Loucy (cell line): ENCODE measurements around the gene DTX1.

Experiments used
- H2AFZ ChIP-seq: fragments of 200-600 bp; sonication (generic); 2 replicates; pipeline ENCODE4 v1.6.0; 2016; ENCODE audit warnings: antibody characterized with exemption, mild to moderate bottlenecking, low read length, moderate library complexity
- H3F3A ChIP-seq: fragments of 200-600 bp; 2 replicates; pipeline ENCODE4 v1.6.0; 2016; ENCODE audit warnings: antibody characterized with exemption, low read depth, mild to moderate bottlenecking
- H3K27me3 ChIP-seq: fragments of 200-600 bp; sonication (generic); 2 replicates; pipeline ENCODE4 v1.6.1; 2014; ENCODE audit warnings: low read length, mild to moderate bottlenecking; ENCODE audit not compliant: insufficient read depth, poor library complexity, severe bottlenecking
- H3K36me3 ChIP-seq: fragments of 200-600 bp; sonication (generic); 2 replicates; pipeline ENCODE4 v1.6.1; 2016; ENCODE audit warnings: low read length; ENCODE audit not compliant: insufficient read depth
- H3K4me1 ChIP-seq: fragments of 200-600 bp; sonication (generic); 2 replicates; pipeline ENCODE4 v1.5.1; 2014; ENCODE audit warnings: low read length, mild to moderate bottlenecking; ENCODE audit not compliant: insufficient read depth, poor library complexity, severe bottlenecking
- H3K4me2 ChIP-seq: fragments of 200-600 bp; sonication (generic); 2 replicates; pipeline ENCODE4 v1.6.0; 2014; ENCODE audit warnings: antibody characterized with exemption, low read length, low read depth, mild to moderate bottlenecking; ENCODE audit not compliant: poor library complexity, severe bottlenecking
- H3K4me3 ChIP-seq: fragments of 200-600 bp; sonication (generic); 2 replicates; pipeline ENCODE4 v1.5.1; 2014; ENCODE audit warnings: low read length, mild to moderate bottlenecking, mixed read lengths; ENCODE audit not compliant: poor library complexity, severe bottlenecking
- H3K79me2 ChIP-seq: fragments of 200-600 bp; sonication (generic); 2 replicates; pipeline ENCODE4 v1.6.1; 2014; ENCODE audit warnings: low read length; ENCODE audit not compliant: insufficient read depth
- H3K9ac ChIP-seq: fragments of 200-600 bp; sonication (generic); 2 replicates; pipeline ENCODE4 v1.6.0; 2014; ENCODE audit warnings: mild to moderate bottlenecking, low read depth, low read length, moderate library complexity; ENCODE audit not compliant: poor library complexity, severe bottlenecking
- H3K9me2 ChIP-seq: fragments of 200-600 bp; sonication (generic); replicated peaks from 2 replicates; pipeline ENCODE4 v1.6.1; 2016; ENCODE audit warnings: low read depth, low read length, mixed read lengths
- H3K9me3 ChIP-seq: fragments of 200-600 bp; sonication (generic); 2 replicates; pipeline ENCODE4 v1.6.1; 2014; ENCODE audit warnings: mild to moderate bottlenecking, antibody characterized with exemption, low read length, low read depth; ENCODE audit not compliant: insufficient read depth
- H4K20me1 ChIP-seq: fragments of 200-600 bp; sonication (generic); 2 replicates; pipeline ENCODE4 v1.6.0; 2014; ENCODE audit warnings: antibody characterized with exemption, low read length, mild to moderate bottlenecking; ENCODE audit not compliant: insufficient read depth, poor library complexity, severe bottlenecking
- EZH2phosphoT487 ChIP-seq: fragments of 200-600 bp; IDR thresholded peaks from 2 replicates; pipeline ENCODE4 v1.6.1; 2018; ENCODE audit warnings: antibody characterized with exemption, mild to moderate bottlenecking, moderate library complexity, borderline replicate concordance
- TF ChIP-seq, protein P1 (sequence below): fragments of 200-600 bp; sonication (generic); conservative IDR thresholded peaks from 2 replicates; pipeline ENCODE4 v1.5.1; 2014; ENCODE audit warnings: mild to moderate bottlenecking, antibody characterized with exemption, low read length

Gene DTX1

DNA sequence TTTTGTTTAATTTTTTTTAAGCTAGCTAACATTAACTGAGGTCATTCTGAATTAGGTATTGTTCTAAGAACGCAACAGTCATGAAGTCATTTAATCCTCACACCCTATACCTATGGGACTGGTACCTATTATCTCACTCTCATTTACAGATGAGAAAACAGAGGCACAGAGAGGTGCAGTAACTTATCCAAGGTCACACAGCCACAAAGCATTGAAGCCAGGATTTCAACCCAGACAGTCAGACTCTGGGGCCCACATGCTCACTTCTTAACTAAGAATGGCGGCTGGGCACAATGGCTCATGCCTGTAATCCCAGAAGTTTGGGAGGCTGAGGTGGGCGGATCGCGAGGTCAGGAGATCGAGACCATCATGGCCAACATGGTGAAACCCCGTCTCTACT lies 15.0 kb upstream of the DTX1 start:
- Histone ChIP-seq H3K4me2 (no peak overlapping the region), H3K79me2 (no peaks in the 10 kb centered on the region), H3F3A (no peaks in the 10 kb centered on the region), H4K20me1 (no peaks in the 10 kb centered on the region), H3K27me3 (no peaks in the 10 kb centered on the region), H2AFZ (no peak overlapping the region), H3K9me2 (no peaks in the 10 kb centered on the region), H3K4me1 (no peaks in the 10 kb centered on the region), H3K9me3 (no peaks in the 10 kb centered on the region), H3K36me3 (no peaks in the 10 kb centered on the region), H3K4me3 (no peak overlapping the region), H3K9ac (no peak overlapping the region)
- no peak for TF ChIP-seq EZH2phosphoT487
- TF ChIP-seq, protein P1, sequence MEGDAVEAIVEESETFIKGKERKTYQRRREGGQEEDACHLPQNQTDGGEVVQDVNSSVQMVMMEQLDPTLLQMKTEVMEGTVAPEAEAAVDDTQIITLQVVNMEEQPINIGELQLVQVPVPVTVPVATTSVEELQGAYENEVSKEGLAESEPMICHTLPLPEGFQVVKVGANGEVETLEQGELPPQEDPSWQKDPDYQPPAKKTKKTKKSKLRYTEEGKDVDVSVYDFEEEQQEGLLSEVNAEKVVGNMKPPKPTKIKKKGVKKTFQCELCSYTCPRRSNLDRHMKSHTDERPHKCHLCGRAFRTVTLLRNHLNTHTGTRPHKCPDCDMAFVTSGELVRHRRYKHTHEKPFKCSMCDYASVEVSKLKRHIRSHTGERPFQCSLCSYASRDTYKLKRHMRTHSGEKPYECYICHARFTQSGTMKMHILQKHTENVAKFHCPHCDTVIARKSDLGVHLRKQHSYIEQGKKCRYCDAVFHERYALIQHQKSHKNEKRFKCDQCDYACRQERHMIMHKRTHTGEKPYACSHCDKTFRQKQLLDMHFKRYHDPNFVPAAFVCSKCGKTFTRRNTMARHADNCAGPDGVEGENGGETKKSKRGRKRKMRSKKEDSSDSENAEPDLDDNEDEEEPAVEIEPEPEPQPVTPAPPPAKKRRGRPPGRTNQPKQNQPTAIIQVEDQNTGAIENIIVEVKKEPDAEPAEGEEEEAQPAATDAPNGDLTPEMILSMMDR, result no peak

DNA sequence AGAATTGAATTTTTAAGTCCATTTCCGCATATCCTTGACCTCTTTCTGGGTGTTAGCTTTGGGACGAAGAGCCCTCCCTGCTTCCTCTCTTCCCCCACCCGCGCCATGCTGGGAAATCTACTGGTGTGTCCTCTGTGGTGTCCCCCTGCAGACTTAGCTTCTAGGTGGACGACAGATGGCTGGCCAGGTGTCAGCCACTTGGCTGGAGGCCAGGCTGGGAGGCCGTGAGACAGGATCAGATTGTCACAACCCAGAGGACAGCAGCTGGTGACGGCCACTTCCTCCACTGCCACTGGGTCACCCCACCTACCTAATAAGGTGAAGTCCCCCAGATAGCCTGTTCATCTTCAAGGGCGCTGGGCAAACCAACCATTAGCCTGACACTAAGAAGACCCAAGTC lies 13.3 kb upstream of the DTX1 start:
- no peaks in the 10 kb centered on the region for H3K4me1 ChIP-seq
- H3K4me3 ChIP-seq, result no peak overlapping the region
- no peaks in the 10 kb centered on the region for H3K9me2 ChIP-seq
- no peak overlapping the region for H2AFZ ChIP-seq
- H3K36me3 ChIP-seq, result no peaks in the 10 kb centered on the region
- H3K27me3 ChIP-seq, result no peaks in the 10 kb centered on the region
- H3K9me3 ChIP-seq, result no peaks in the 10 kb centered on the region
- no peaks in the 10 kb centered on the region for H4K20me1 ChIP-seq
- no peaks in the 10 kb centered on the region for H3K79me2 ChIP-seq
- no peak overlapping the region for H3K4me2 ChIP-seq
- no peaks in the 10 kb centered on the region for H3F3A ChIP-seq
- H3K9ac ChIP-seq, result no peak overlapping the region
- no peak for TF ChIP-seq EZH2phosphoT487
- TF ChIP-seq, protein P1, result no peak

DNA sequence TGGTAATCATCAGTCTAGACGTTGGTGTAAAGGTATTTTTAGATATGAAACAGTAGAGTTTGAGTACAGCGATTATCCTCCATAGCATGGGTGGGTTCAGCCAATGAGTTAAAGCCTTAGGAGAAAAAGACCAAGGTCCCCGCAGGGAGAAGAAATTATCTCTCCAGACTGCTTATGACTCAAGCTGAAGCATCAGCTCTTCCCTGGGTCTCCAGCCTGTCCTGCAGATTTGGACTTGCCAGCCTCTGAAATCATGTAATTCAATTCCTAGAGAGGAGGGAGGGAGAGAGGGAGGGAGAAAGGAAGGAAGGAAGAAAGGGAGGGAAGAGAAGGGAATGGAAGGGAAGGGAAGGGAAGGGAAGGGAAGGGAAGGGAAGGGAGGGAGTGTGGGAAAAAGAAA lies 12.0 kb upstream of the DTX1 start:
- TF ChIP-seq, protein P1, result no peak
- no peak for TF ChIP-seq EZH2phosphoT487
- no peaks in the 10 kb centered on the region for H3K27me3 ChIP-seq

More for the DNA sequence above, 12.0 kb upstream of the DTX1 start:
- no peaks in the 10 kb centered on the region for H3F3A ChIP-seq
- no peaks in the 10 kb centered on the region for H3K9me2 ChIP-seq
- no peak overlapping the region for H3K4me3 ChIP-seq
- no peaks in the 10 kb centered on the region for H3K4me1 ChIP-seq
- no peak overlapping the region for H3K4me2 ChIP-seq
- no peaks in the 10 kb centered on the region for H4K20me1 ChIP-seq
- H3K36me3 ChIP-seq, result no peaks in the 10 kb centered on the region
- no peak overlapping the region for H3K9ac ChIP-seq
- H2AFZ ChIP-seq, result no peak overlapping the region
- H3K79me2 ChIP-seq, result no peaks in the 10 kb centered on the region
- no peaks in the 10 kb centered on the region for H3K9me3 ChIP-seq
